ENCODE measurements around the gene METTL26. TPM values are rescaled to one million over a fixed set of nuclear protein-coding genes. Genes with fewer than 3 reads are reported as not detected.

The METTL26 gene
- polyA plus RNA-seq, 3 donors, result 57.1 to 80.9 (median 70.4) TPM

- Histone ChIP-seq H4K20me1 (ENCODE audit: insufficient read depth, low read length) (peaks cover 49% of the 10 kb centered on the region), H3K27me3 (ENCODE audit: control insufficient read depth in 2 of 2, insufficient read depth in 2 of 2, low read length in 2 of 2) (no peaks in the 10 kb centered on the region), H3K9me3 (replicated peaks in 1 of 2; ENCODE audit: control insufficient read depth in 1 of 2, insufficient read depth in 1 of 2, low read length in 2 of 2) (no peaks in the 10 kb centered on the region), H3K36me3 (replicated peaks in 1 of 2; ENCODE audit: control insufficient read depth in 1 of 2, insufficient read depth in 2 of 2, low read length in 2 of 2) (no peaks in the 10 kb centered on the region), H3K9ac (ENCODE audit: insufficient read depth, low read length, poor library complexity, severe bottlenecking) (no peak overlapping the region), H3K4me3 (replicated peaks in 1 of 3; ENCODE audit: low read depth in 2 of 3, low read length in 3 of 3) (no peak overlapping the region), H2AFZ (ENCODE audit: insufficient read depth, low read depth, low read length, poor library complexity, severe bottlenecking) (no peak overlapping the region), H3K27ac (ENCODE audit: low read depth in 1 of 2, low read length in 2 of 2) (no peak overlapping the region), H3K4me1 (ENCODE audit: control insufficient read depth in 1 of 2, insufficient read depth in 2 of 2, low read length in 2 of 2) (peaks cover 33 to 55% of the 10 kb centered on the region in 2 donors), H3K4me2 (replicated peaks; ENCODE audit: extremely low read depth, low read length, poor library complexity, severe bottlenecking) (peak overlapping the region; percentile 85), H3K79me2 (ENCODE audit: insufficient read depth, low read length) (peaks cover 24% of the 10 kb centered on the region)
- TF ChIP-seq CTCF (IDR thresholded peaks at IDR 0.05), result no peak
- H3K4me3 Mint-ChIP-seq, result no peak overlapping the region
- no peak for DNase-seq
- H3K4me1 Mint-ChIP-seq, result peaks cover 47% of the 10 kb centered on the region
- no peak overlapping the region for H3K27ac Mint-ChIP-seq
- intact Hi-C loops (cut with micrococcal nuclease), result no loop called here
- peaks cover 0 to 3% (median 0%) of the 10 kb centered on the region in 3 donors for H3K27me3 Mint-ChIP-seq (ENCODE audit: low read depth in 3 of 3)
- 93% methylated on average over 20 of the region's 25 CpGs for WGBS (ENCODE audit: insufficient coverage)
- peaks cover 5 to 15% of the 10 kb centered on the region in 2 donors for H3K36me3 Mint-ChIP-seq
- peaks cover 0 to 2% (median 0%) of the 10 kb centered on the region in 7 donors for H3K9me3 Mint-ChIP-seq
Measured at GRCh38 chr16:647173-647902, 11.2 kb upstream of the METTL26 start.

GRCh38 chr16:646679-647172 is 10.6 kb upstream of the METTL26 start:
- no peak for TF ChIP-seq CTCF (IDR thresholded peaks at IDR 0.05)
- Histone ChIP-seq H3K4me3 (replicated peaks in 1 of 3; ENCODE audit: low read depth in 2 of 3, low read length in 3 of 3) (no peak overlapping the region), H3K4me1 (ENCODE audit: control insufficient read depth in 1 of 2, insufficient read depth in 2 of 2, low read length in 2 of 2) (peaks cover 34 to 61% of the 10 kb centered on the region in 2 donors), H2AFZ (ENCODE audit: insufficient read depth, low read depth, low read length, poor library complexity, severe bottlenecking) (no peak overlapping the region), H3K36me3 (replicated peaks in 1 of 2; ENCODE audit: control insufficient read depth in 1 of 2, insufficient read depth in 2 of 2, low read length in 2 of 2) (no peaks in the 10 kb centered on the region), H3K79me2 (ENCODE audit: insufficient read depth, low read length) (peaks cover 24% of the 10 kb centered on the region), H3K27me3 (ENCODE audit: control insufficient read depth in 2 of 2, insufficient read depth in 2 of 2, low read length in 2 of 2) (no peaks in the 10 kb centered on the region), H3K4me2 (replicated peaks; ENCODE audit: extremely low read depth, low read length, poor library complexity, severe bottlenecking) (no peak overlapping the region), H3K9ac (ENCODE audit: insufficient read depth, low read length, poor library complexity, severe bottlenecking) (no peak overlapping the region), H3K9me3 (replicated peaks in 1 of 2; ENCODE audit: control insufficient read depth in 1 of 2, insufficient read depth in 1 of 2, low read length in 2 of 2) (no peaks in the 10 kb centered on the region), H4K20me1 (ENCODE audit: insufficient read depth, low read length) (peaks cover 49% of the 10 kb centered on the region), H3K27ac (ENCODE audit: low read depth in 1 of 2, low read length in 2 of 2) (no peak overlapping the region)
- H3K36me3 Mint-ChIP-seq, result peaks cover 5 to 15% of the 10 kb centered on the region in 2 donors
- H3K27me3 Mint-ChIP-seq (ENCODE audit: low read depth in 3 of 3), result peaks cover 0 to 3% (median 0%) of the 10 kb centered on the region in 3 donors
- no peak overlapping the region for H3K4me3 Mint-ChIP-seq
- WGBS (ENCODE audit: insufficient coverage), result 94% methylated on average over 19 of the region's 22 CpGs
- H3K9me3 Mint-ChIP-seq, result peaks cover 0 to 2% (median 0%) of the 10 kb centered on the region in 7 donors
- peaks cover 47% of the 10 kb centered on the region for H3K4me1 Mint-ChIP-seq
- intact Hi-C loops (cut with micrococcal nuclease), result no loop called here
- no peak overlapping the region for H3K27ac Mint-ChIP-seq
- DNase-seq, result no peak

Data from CD14-positive monocyte (primary cell).